H1 (cell line): ENCODE results near the gene PLIN4.

Source experiments
- POLR2A ChIP-seq, 2 experiments: IDR thresholded peaks; 1 replicate in 1 of 2; 2 replicates in 1 of 2; pipeline ENCODE4 v1.6.1; 2011; ENCODE audit warnings: low read depth in 2 of 2, low read length in 2 of 2, mild to moderate bottlenecking in 2 of 2; ENCODE audit errors: control extremely low read depth in 1 of 2
- TF ChIP-seq, protein P1 (sequence below), 3 experiments: IDR thresholded peaks; 1 replicate in 2 of 3; 2 replicates in 1 of 3; pipeline versions ENCODE4 v1.5.1 to v1.6.1; 2011; ENCODE audit warnings: low read length in 3 of 3, mild to moderate bottlenecking in 3 of 3, inconsistent platforms in 2 of 3, low read depth in 1 of 3, moderate library complexity in 1 of 3; ENCODE audit not compliant: insufficient read depth in 1 of 3; ENCODE audit errors: control extremely low read depth in 1 of 3

DNA sequence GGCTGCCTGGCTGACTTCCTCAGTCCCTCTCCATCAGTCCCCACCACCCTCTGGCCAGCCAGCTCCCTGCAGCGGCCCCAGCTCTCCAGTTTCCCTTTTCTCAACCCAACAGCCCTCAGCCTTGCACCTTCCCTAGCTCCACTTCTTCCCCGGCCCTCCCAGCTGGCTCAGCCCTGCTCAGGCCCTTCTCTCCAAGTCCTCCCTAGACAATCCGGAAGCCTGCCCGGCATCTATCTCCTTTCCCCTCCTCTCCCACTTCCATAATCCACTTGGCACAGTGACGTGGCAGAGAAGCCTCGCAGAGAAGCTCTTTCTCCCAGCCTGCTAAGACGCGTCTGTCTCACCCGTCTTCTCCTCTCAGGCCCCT is 61.8 kb downstream of the PLIN4 start:
- no peak for TF ChIP-seq POLR2A (IDR thresholded peaks at IDR 0.05; ENCODE audit: control extremely low read depth in 1 of 2, low read depth in 2 of 2, low read length in 2 of 2)
- TF ChIP-seq, protein P1, sequence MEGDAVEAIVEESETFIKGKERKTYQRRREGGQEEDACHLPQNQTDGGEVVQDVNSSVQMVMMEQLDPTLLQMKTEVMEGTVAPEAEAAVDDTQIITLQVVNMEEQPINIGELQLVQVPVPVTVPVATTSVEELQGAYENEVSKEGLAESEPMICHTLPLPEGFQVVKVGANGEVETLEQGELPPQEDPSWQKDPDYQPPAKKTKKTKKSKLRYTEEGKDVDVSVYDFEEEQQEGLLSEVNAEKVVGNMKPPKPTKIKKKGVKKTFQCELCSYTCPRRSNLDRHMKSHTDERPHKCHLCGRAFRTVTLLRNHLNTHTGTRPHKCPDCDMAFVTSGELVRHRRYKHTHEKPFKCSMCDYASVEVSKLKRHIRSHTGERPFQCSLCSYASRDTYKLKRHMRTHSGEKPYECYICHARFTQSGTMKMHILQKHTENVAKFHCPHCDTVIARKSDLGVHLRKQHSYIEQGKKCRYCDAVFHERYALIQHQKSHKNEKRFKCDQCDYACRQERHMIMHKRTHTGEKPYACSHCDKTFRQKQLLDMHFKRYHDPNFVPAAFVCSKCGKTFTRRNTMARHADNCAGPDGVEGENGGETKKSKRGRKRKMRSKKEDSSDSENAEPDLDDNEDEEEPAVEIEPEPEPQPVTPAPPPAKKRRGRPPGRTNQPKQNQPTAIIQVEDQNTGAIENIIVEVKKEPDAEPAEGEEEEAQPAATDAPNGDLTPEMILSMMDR (IDR thresholded peaks at IDR 0.05; ENCODE audit: control extremely low read depth in 1 of 3, insufficient read depth in 1 of 3, low read depth in 1 of 3, low read length in 3 of 3): no peak
